SW 1271 (cell line): ENCODE measurements around the gene CPNE2.
"Not testable (repeated sequence)": the region's sequence is repeated elsewhere in the genome, so short reads cannot be mapped to it uniquely, and the experiment has no call there.

ENCODE experiments used
- DNase-seq, 2 experiments: peaks; one replicate each; lab custom pipeline; 2025; lab: John Stamatoyannopoulos, UW

The CPNE2 gene

DNA sequence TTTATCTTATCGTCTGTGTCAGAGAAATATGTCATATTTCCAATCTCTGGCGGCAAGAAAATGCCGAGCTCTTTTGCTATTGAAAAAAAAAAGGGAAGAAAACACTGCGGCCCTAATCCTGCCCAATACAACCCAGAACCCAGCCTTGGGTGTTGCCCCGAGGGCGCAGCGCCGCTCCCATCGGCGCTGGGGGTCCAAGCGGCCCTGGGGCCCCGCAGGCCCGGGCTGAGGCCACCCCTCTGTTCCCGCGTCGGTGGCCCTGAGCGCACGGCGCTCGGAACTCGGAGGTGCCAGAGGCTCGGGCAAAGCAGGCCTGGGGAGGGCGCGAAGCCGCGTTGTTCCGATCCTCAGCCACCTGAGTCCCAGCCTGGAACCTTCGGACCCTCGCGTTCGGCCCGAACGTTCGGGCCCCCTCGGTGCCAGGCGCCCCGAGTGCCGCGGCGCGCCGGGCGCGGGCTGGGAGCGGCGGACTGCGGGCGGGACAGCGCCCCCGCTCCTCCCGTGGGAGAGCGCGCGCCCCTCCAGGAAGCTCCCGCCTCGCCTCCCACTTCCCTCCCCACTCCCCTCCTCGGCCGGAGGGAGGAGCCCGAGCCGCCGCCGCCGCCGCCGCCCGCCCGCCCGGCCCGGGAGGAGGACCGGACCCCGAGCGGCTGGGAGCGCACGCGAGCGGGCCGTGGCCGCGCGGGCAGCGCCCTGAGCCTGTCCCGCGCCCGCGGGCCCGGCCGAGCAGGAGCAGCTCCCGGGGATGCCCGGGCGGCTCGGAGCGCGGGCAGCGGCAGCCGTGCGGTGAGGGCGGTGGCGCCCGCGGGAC, at the start of gene CPNE2:
Gene CPNE2, plus strand, starts transcription at position 609 of the 811 bp plus-strand sequence. CDS start 18,160 bp downstream, outside the sequence.
- peak in 1 of 2 experiments; percentile 21 for DNase-seq

DNA sequence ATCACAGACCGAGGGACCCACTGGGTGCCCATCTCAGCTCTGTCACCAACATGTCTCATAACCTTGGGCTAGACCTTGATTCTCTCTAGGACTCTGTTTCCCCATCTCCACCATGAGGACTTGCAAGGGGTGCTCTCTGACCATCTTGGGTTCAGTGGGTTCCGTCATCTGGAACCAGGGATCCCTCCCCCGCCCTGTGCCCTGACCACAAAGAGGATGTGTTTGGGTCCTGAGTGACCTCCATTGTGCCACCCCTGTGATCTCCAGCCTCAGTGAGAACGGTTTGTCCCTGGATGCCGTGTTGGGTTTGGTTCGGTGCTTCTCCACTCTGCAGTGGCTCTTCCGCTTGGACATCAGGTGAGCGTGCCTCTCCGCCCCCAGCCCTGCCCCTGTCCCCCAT, 49.1 kb upstream of the CPNE2 start:
- DNase-seq, result no peak

DNA sequence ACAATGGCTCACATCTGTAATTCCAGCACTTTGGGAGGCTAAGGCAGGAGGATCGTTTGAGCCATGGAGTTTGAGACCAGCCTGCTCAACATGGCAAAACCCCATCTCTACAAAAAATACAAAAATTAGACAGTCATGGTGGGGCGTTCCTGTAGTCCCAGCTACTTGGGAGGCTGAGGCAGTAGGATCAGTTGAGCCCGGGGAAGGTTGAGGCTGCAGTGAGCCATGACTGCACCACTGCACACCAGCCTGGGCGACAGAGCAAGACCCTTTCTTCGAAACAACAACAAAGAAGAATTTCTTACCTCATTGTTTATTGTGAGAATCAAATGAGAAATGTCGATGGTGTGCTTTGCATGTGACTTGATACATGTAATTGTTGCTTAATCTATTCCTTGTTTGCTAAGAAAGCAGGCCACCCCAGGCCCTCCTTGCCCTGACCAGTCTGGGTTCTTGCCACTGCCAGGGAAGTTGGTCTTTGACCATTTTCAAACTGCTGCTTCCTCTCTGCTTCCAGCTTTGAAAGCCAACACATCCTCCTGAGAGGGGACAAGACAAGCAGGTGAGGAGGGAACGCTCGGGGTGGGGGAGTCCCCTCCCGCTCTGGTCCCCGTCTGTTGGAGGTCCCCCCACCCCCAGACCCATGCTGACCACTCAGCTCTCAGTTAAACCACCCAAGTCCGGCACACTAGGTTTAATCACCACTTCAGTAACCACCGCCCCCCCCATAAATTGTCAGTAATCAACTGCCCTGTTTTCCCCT, 47.3 kb upstream of the CPNE2 start:
- no peak for DNase-seq

DNA sequence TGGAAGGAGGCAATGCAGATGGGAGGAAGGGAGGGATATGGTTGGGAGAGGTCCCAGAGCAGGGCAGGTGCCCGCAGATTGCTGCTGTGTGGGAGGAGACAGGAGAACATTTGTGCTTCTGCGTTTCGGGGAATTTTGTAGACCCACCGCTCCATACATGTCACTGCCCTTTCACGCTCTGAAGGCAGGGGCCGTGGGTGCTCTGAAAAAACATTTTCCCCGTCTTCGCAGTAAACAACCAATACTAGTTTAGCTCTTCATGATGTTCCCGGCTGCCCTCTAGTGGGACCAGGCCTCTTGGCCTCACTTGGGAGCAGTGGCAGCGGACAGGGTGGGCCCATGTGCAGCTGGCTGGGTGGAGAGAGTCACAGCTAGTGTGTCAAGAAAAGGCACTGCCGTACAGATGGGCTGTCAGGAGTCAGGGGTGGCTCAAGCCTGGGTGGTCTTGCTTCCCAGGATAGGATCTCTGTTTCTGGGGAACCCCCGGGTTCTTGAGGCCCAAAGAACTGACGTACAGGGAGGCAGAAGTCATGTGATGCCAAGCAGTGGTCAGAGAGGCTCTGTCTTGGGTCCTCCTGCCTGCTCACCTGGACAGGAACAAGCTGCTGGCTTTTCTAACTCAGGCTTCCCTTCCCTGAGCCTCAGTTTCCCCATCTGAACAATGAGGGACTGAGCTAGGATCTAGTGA, 46.5 kb upstream of the CPNE2 start:
- no peak for DNase-seq

DNA sequence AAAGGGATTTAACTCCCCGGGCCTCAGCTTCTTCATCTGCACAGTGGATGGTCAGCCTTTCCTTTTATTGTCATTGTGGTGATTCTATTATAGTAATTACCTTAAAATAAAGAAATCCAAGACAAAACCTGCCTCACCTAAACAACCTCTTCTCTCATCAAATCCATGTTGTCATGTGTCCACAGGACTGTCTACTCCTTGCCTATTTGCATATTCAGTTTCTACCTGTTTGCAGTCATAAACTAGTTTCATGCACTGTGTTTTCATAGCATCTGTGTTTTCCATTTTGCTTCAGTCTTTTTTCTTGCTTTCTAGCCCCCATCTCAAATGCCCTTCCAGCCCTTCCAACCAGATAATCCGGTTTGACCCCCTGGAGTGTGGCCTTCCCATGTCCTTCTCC, 44.3 kb upstream of the CPNE2 start:
- DNase-seq, result no peak

DNA sequence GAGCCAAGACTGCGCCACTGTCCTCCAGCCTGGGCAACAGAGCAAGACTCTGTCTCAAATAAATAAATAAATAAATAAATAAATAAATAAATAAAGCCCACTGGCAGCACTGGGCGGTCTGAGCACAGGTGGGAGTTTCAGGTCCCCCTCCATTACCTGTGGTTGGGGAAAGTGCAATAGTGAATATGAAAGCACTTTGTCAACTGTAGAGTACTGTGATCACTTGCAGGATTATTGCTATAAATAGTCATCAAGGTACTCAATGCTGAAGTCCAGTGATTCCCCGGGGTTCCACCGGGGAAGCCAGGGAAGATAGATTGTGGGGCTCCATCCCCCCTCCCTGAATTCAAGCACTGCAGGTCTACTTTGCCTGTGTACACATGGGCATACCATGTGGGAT, 42.7 kb upstream of the CPNE2 start:
- DNase-seq, result no peak

DNA sequence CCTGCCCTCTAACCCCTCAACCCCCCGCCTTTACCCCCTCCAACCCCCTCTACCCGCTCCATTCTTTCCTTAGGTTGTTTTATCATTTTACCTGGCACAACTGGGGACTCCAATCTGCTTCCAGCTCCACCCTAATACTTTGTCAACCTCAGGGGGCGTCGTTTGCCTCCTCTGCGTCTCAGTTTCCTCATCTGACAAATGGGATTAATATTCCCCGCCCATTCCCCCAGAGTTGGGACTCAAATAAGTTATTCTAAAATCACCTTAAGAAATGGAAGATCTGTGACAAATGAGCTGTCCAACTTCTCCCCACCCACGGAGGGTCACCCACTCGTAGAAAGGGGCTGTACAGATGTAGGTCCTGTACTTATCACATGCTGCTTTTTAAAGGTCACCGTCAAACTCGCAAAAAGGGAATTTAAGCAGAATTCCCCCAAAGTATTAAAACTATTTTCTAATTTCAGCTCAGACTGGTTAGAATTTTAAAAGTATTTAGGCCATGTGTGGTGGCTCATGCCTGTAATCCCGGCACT, 40.6 kb upstream of the CPNE2 start:
- no peak for DNase-seq

DNA sequence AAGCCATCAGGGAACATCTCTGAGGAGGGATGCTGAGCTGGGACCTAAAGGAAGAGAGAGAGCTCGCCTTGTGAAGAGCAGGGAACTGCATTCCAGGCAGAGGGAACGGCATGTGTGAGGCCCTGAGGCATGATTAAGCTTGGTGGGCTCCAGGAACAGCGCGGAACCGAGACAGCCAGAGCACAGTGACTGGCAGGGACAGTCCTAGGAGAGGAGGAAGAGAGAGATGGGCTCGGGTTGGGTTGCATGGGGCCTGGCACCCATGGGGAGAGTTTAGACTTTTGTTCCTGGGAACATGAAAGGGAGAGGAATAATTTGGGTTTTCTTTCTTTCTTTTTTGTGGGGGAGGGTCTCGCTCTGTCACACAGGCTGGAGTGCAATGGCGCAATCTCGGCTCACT, 39.2 kb upstream of the CPNE2 start:
- DNase-seq, result no peak

DNA sequence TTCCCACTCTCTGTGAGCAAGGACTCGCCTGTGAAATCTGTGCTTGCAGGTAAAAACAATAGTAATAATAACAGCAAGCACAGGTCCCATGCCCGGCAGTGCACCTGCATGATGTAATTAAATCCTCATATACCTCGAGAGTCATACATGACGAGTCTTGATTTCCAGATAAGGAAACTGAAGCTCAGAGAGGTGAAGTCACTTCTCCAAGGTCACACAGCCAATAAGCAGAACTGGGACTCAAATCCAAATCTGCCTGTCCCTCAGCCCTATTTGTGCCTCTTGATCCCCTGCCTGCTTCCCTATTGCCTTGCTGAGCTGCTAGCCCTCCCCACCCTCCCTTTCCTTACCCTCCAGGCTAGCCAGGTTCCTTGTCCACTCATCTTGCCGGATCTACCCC, 38.0 kb upstream of the CPNE2 start:
- no peak for DNase-seq

DNA sequence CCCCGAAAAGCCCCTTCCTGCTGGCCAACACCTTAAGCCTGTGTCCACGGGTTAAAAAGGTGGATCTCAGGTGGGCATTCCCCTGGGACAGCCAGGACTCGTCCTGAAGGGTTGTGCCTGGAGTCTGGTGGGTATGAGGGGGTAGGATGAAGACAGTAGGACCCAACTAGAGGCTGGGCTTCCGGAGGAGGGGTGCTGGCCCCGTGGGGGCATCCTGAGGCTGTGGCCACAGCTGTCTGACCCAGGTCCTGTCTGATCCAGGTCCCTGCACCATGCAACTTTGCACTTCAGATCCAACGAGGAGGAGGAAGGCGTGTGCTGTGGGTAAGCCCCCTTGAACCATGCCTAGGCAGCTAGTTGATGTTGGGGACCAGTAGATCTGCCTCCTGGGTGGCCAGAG, 37.6 kb upstream of the CPNE2 start:
- no peak for DNase-seq

DNA sequence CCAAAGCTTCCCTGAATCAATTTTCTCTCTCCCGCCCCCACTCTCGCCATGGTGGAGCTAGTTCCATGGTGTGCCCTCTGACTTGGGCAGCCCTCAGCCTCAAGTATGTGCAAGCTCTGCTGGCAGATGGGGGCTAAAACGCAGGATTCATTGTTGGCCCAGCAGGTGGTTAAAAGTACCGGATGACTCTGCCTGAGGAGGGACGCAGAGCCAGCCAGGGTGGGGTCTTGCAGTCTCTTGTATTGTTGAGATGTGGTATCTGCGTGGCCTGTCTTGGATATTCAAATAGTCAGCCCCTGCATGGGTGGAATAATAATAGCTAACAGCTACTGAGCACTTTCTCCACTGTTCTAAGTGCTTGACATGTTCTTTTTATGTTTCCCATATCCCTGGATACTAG, 36.7 kb upstream of the CPNE2 start:
- DNase-seq, result no peak

DNA sequence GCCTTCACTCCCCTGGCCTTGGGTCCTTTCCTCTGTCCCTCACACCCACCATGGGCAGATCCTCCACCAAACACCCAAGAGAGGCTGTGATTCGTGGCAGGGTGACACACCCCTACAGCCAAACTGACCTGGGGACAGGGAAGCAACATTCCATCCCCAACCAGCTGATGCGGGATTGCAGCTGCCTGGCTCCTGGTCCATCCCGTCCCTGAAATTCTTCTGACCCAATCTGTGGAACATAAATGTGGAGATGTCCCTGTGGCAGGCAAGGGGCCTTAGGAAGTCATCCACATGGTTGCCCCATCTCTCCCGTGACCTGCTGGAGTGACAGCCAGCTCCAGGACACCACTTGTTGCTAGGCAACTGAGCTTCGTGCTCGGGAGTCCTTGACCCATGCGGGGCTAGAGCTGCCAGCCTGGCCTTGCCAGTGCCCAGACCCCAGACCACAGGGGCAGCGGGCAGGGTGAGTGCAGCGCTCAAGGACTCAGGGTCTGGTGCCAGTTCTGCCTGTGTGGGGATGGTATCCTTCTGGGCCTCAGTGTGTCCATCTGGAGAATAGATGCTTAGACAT, 34.0 kb upstream of the CPNE2 start:
- no peak for DNase-seq

DNA sequence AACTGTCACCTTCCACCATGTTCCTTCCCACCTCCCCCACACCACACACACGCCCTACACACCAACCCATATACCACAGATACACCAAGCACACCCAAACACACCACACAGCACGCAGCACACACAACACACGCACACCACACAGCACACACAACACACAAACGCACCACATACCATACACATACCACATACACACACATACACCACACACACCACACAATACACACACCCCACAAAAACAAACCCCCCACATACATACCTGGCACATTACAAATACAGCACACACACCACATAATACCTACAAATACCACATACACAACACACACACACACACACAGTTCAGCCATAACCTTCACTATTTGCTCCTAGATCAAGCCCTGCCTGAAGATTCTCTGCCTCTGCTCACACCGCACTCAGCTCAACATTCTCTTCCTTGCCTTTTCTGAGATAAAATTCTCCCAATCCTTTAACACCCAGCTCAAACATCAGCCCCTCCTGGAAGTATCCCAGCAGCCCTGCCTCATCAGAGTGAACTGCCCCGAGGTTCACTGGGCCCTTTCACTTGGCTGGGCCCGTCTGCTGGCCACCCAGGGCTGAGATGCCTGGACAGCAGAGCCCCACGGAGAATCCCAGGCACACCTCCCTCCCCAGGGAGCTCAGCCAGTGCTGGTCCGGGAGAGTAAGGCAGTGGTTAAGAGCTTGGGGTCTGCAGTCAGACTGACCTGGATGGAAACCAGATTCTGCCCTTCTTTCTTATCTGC, 31.9 kb upstream of the CPNE2 start:
- no peak for DNase-seq

DNA sequence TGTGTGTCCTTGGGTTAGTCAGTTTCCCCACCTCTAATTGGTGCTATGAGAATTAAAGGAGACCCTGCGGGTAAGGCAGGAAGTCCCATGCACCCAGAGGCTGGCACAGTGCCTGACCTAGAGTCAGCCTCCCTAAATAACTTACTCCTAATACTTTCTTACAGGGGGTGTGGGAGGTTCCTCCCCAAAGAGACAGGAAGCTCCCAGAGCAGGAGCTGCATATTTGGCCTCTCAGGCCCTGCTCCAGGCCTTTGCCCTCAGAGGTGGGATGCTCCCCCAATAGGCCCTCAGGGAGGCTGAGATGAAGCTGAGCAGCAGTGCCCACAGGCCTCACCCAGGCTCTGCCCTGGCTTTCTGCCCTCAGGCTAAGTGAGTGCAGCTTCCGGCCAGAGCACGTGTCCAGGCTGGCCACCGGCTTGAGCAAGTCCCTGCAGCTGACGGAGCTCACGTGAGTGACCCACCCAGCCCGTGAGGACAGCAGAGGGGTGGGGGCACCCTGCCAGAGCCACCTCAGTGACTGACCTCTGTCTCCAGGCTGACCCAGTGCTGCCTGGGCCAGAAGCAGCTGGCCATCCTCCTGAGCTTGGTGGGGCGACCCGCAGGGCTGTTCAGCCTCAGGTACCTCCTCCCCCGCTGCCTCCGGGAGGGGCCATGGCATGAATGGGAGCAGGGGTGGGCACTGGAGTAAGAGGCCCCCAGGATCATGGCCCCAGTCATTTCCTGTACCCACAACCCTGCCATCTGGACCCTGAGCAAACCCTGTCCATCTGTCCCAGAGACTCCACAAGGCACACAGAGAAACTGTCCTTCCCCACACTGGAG, 31.1 kb upstream of the CPNE2 start:
- no peak for DNase-seq

DNA sequence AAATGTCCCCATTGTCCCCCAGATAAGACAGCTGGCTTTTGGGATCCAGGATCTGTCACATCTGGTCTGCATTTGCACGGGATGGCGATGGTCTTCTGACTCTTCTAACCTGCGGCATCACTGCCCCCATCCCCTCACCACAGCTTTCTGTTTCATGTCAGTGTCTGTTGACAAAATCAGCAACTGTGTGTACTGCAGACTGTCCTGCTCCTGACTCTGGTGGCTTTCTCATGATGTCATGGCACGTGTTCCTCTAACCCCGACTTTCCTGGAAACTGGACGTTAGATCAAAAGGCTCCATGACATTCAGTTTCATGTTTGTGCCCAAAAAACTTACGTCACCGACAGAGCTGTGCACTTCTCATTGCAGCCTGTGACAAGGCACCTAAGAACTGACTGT, 30.1 kb upstream of the CPNE2 start:
- no peak for DNase-seq

DNA sequence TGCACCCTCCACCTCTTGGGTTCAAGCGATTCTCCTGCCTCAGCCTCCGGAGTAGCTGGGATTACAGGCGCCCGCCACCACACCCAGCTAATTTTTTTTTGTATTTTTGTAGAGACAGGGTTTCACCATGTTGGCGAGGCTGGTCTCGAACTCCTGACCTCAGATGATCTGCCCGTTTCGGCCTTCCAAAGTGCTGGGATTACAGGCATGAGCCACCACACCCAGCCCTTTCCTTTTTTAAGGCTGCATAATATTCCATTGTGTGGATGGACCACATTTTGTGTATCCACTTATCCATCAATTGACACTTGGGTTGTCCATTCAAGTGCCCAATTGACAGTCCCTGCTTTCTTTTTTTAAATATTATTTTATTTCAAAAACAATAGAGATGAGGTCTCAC, 29.2 kb upstream of the CPNE2 start:
- not testable (repeated sequence) for DNase-seq

DNA sequence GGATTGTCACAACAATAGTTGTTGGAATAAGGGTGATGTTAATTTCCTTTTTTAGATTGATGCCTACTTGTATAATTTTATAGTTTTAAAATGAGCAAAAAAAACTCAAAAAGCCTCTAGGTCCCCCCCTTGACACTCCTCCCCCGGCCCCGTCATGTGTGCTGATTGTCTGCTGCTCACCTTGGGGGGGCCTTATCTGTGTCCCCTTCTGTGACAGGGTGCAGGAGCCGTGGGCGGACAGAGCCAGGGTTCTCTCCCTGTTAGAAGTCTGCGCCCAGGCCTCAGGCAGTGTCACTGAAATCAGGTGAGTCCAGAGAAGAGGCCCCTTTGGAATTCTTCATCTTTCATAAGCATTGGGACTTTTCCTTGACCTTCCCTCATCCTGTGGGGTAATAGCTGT, 27.4 kb upstream of the CPNE2 start:
- DNase-seq, result no peak

DNA sequence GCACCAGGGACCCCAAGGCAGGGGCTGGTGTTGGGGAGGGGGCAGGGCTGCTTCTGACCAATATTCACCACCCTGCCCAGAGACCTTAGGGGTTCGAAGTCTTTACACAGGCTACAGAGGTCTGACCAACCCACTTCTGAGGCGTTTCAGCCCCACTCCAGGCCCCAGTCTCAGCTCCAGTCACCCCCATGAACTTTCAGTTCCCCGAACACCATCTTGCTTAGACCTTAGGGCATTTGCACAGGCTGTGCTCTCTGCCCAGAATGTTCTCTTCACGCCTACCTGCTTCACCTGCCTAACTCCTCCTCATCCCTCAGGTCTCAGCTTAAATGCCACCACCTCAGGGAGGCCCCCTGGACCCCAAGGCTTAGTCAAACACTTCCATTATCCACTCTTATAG, 25.8 kb upstream of the CPNE2 start:
- DNase-seq, result no peak

DNA sequence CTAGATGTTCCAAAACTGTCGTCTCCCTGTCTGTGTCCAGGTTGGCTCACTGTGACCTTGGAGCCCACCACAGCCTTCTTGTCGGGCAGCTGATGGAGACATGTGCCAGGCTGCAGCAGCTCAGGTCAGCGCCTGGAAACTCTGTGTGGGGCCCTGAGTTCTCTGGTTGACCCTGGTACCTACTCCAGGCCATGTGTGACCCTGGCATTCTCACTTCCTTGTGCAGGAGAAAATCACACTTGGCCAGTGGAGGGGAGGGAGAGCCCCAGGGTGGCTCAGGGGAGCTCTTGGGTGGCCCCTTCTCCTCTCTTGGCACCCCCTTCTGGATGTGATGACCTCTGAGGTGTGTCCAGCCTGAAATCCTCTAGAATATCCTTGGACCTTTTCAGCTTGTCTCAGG, 25.0 kb upstream of the CPNE2 start:
- DNase-seq, result no peak

DNA sequence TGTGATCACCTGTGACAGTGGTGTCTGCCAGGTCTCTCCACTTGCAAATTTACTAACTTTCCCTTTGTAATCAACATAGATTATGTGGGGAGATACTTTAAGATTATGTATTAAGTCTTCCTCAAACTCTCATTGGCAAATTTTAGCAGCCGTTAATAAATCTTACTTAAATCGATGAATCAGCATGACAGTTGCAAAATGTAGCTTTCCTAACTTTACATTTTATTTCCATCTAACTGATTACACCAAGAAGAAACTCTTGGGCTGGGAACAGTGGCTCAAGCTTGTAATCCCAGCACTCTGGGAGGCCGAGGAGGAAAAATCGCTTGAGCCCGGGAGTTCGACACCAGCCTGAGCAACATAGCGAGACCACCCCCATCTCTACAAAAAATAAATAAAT, 23.3 kb upstream of the CPNE2 start:
- DNase-seq, result no peak
